Chondrocyte (in vitro differentiated cells): ENCODE measurements around the gene TUBB3. TPM values are rescaled to one million over a fixed set of nuclear protein-coding genes. Genes with fewer than 3 reads are reported as not detected.

ENCODE experiments used
- DNase-seq: peaks from one replicate; pipeline ENCODE4 v3.0.0; 2021; ENCODE audit warnings: mixed read lengths, low spot score
- H3K27ac Mint-ChIP-seq: one replicate; pipeline ENCODE4 v1.8.0; 2021; ENCODE audit warnings: mild to moderate bottlenecking, moderate library complexity, mixed read lengths; ENCODE audit not compliant: unreplicated experiment
- H3K27me3 Mint-ChIP-seq: 2 replicates; pipeline ENCODE4 v1.8.0; 2021; ENCODE audit warnings: low read depth, mixed read lengths
- H3K36me3 Mint-ChIP-seq: 2 replicates; pipeline ENCODE4 v1.8.0; 2021; ENCODE audit warnings: low read depth, mixed read lengths
- H3K4me1 Mint-ChIP-seq: 2 replicates; pipeline ENCODE4 v1.8.0; 2021; ENCODE audit warnings: low read depth, mild to moderate bottlenecking, mixed read lengths
- H3K4me3 Mint-ChIP-seq: one replicate; pipeline ENCODE4 v1.8.0; 2021; ENCODE audit warnings: mild to moderate bottlenecking, moderate library complexity, mixed read lengths; ENCODE audit not compliant: unreplicated experiment
- H3K9me3 Mint-ChIP-seq: 2 replicates; pipeline ENCODE4 v1.8.0; 2021; ENCODE audit warnings: low read depth, mixed read lengths
- CTCF ChIP-seq: fragments of 200-600 bp; sonication (generic); IDR thresholded peaks from 2 replicates; pipeline ENCODE4 v1.5.0; 2021; ENCODE audit warnings: antibody characterized with exemption, mild to moderate bottlenecking, moderate library complexity
- total RNA-seq: library from RNA; stranded (reverse); gene quantifications from 3 replicates; pipeline ENCODE4 v1.2.1, GENCODE V29; 2021

TUBB3 gene
- total RNA-seq, 1 donor from 2014 or later: 104 TPM

- H3K4me1 Mint-ChIP-seq: no peaks in the 10 kb centered on the region
- H3K27ac Mint-ChIP-seq: no peak overlapping the region
- H3K9me3 Mint-ChIP-seq: no peaks in the 10 kb centered on the region
- TF ChIP-seq CTCF: no peak
- no peaks in the 10 kb centered on the region for H3K27me3 Mint-ChIP-seq
- peaks cover 27% of the 10 kb centered on the region for H3K36me3 Mint-ChIP-seq
- no peak for DNase-seq
- no peak overlapping the region for H3K4me3 Mint-ChIP-seq
Measured at GRCh38 chr16:89904606-89905510, 18.3 kb upstream of the TUBB3 start.

- TF ChIP-seq CTCF: no peak
- H3K27me3 Mint-ChIP-seq: no peaks in the 10 kb centered on the region
- H3K4me1 Mint-ChIP-seq: peaks cover 2% of the 10 kb centered on the region
- peaks cover 28% of the 10 kb centered on the region for H3K36me3 Mint-ChIP-seq
- no peak overlapping the region for H3K4me3 Mint-ChIP-seq
- no peaks in the 10 kb centered on the region for H3K9me3 Mint-ChIP-seq
- H3K27ac Mint-ChIP-seq: no peak overlapping the region
- DNase-seq: no peak
Measured at GRCh38 chr16:89905511-89906139, 17.5 kb upstream of the TUBB3 start.

GRCh38 chr16:89906140-89907025, 16.8 kb upstream of the TUBB3 start:
- Mint-ChIP-seq H3K4me1 (peaks cover 2% of the 10 kb centered on the region), H3K36me3 (peaks cover 28% of the 10 kb centered on the region), H3K4me3 (no peak overlapping the region), H3K9me3 (no peaks in the 10 kb centered on the region), H3K27ac (peak overlapping the region; percentile 22), H3K27me3 (no peaks in the 10 kb centered on the region)
- no peak for DNase-seq
- no peak for TF ChIP-seq CTCF

GRCh38 chr16:89907055-89907814, 15.9 kb upstream of the TUBB3 start:
- H3K27ac Mint-ChIP-seq: no peak overlapping the region
- peaks cover 2% of the 10 kb centered on the region for H3K4me1 Mint-ChIP-seq
- no peak for DNase-seq
- H3K27me3 Mint-ChIP-seq: no peaks in the 10 kb centered on the region
- no peak overlapping the region for H3K4me3 Mint-ChIP-seq
- no peak for TF ChIP-seq CTCF
- H3K36me3 Mint-ChIP-seq: peaks cover 32% of the 10 kb centered on the region
- no peaks in the 10 kb centered on the region for H3K9me3 Mint-ChIP-seq
